Mammary epithelial cell (primary cell): ENCODE data around the gene TECTA.

Source experiments
- EZH2 ChIP-seq: IDR thresholded peaks from 2 replicates; pipeline ENCODE4 v1.6.1; 2012; ENCODE audit warnings: low read length, inconsistent platforms, borderline replicate concordance
- TF ChIP-seq, protein P1 (sequence below), 2 donors: IDR thresholded peaks in 1 of 2; conservative IDR thresholded peaks in 1 of 2; 2 replicates each; pipeline ENCODE4 v1.5.1; 2011 to 2012; ENCODE audit warnings: inconsistent platforms in 2 of 2, low read length in 2 of 2, mild to moderate bottlenecking in 2 of 2, control low read depth in 1 of 2, low read depth in 1 of 2; ENCODE audit not compliant: insufficient read depth in 1 of 2; ENCODE audit errors: extremely low read depth in 1 of 2

DNA sequence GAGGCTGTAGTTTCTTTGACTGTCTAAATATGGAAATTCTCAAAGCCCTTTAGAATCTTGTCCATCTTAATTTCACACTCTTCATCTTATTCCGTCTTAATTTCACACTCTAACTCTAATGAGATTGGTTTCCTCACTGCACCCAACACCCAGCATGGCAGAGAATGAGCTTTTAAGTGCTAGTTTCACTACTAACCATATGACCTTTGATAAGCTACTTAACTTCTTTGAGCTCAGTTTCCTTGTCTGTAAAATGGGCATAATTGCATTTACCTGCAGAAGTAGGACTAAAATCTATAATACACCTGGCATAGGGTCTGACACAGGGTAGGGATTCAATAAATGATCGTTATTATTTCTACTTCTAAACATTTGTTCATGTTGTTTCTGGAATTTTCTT, 46.8 kb upstream of the TECTA start:
- TF ChIP-seq, protein P1, sequence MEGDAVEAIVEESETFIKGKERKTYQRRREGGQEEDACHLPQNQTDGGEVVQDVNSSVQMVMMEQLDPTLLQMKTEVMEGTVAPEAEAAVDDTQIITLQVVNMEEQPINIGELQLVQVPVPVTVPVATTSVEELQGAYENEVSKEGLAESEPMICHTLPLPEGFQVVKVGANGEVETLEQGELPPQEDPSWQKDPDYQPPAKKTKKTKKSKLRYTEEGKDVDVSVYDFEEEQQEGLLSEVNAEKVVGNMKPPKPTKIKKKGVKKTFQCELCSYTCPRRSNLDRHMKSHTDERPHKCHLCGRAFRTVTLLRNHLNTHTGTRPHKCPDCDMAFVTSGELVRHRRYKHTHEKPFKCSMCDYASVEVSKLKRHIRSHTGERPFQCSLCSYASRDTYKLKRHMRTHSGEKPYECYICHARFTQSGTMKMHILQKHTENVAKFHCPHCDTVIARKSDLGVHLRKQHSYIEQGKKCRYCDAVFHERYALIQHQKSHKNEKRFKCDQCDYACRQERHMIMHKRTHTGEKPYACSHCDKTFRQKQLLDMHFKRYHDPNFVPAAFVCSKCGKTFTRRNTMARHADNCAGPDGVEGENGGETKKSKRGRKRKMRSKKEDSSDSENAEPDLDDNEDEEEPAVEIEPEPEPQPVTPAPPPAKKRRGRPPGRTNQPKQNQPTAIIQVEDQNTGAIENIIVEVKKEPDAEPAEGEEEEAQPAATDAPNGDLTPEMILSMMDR (conservative IDR thresholded peaks at IDR 0.05 in 1 of 2, IDR thresholded peaks at IDR 0.05 in 1 of 2; ENCODE audit: extremely low read depth in 1 of 2, insufficient read depth in 1 of 2, low read depth in 1 of 2, low read length in 2 of 2): no peak
- TF ChIP-seq EZH2: no peak
